MM.1S (cell line): ENCODE measurements around the gene PMFBP1.

Source experiments
- EZH2 ChIP-seq: fragments of 300-600 bp; sonication (generic); optimal IDR thresholded peaks from 2 replicates; pipeline ENCODE3; 2017; ENCODE audit warnings: low read depth, mild to moderate bottlenecking, antibody characterized with exemption, low read length, mixed read lengths
- TF ChIP-seq, protein P1 (sequence below): fragments of 300-600 bp; sonication (generic); IDR thresholded peaks from 2 replicates; pipeline ENCODE4 v1.5.1; 2016; ENCODE audit warnings: antibody characterized with exemption, low read length, mixed read lengths

DNA sequence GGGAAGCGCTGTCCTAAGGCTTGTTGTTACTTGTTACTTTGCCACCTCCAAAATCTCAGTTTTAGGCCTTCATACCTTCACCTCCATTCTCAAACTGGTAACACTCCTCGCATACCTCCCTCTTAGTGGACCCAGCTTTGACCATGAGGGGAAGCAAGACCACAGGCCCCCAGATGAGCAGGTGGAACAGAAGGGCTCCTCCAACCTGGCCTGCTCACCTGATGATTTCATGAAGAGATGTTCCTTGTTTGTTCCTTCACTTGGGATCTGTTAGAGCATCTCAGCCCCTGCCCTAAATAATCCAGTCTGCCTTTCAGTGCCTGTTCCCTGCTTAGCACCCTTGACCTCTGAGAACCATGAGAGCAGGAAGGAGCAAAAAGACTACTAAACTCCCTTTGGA is 49.6 kb downstream of the PMFBP1 start:
- TF ChIP-seq, protein P1, sequence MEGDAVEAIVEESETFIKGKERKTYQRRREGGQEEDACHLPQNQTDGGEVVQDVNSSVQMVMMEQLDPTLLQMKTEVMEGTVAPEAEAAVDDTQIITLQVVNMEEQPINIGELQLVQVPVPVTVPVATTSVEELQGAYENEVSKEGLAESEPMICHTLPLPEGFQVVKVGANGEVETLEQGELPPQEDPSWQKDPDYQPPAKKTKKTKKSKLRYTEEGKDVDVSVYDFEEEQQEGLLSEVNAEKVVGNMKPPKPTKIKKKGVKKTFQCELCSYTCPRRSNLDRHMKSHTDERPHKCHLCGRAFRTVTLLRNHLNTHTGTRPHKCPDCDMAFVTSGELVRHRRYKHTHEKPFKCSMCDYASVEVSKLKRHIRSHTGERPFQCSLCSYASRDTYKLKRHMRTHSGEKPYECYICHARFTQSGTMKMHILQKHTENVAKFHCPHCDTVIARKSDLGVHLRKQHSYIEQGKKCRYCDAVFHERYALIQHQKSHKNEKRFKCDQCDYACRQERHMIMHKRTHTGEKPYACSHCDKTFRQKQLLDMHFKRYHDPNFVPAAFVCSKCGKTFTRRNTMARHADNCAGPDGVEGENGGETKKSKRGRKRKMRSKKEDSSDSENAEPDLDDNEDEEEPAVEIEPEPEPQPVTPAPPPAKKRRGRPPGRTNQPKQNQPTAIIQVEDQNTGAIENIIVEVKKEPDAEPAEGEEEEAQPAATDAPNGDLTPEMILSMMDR = no peak
- no peak for TF ChIP-seq EZH2
